ENCODE measurements around the gene TSSK1B.

TSSK1B gene

GRCh38 chr5:113397046-113397445, 37.7 kb downstream of the TSSK1B start:
- no peak for DNase-seq

GRCh38 chr5:113394658-113395057, 40.1 kb downstream of the TSSK1B start:
- DNase-seq: no peak

- no peak for DNase-seq
Measured at GRCh38 chr5:113390224-113390623, 44.6 kb downstream of the TSSK1B start.

GRCh38 chr5:113389116-113389515, 45.7 kb downstream of the TSSK1B start:
- DNase-seq: no peak

- no peak for DNase-seq
Measured at GRCh38 chr5:113387844-113388243, 46.9 kb downstream of the TSSK1B start.

DNA sequence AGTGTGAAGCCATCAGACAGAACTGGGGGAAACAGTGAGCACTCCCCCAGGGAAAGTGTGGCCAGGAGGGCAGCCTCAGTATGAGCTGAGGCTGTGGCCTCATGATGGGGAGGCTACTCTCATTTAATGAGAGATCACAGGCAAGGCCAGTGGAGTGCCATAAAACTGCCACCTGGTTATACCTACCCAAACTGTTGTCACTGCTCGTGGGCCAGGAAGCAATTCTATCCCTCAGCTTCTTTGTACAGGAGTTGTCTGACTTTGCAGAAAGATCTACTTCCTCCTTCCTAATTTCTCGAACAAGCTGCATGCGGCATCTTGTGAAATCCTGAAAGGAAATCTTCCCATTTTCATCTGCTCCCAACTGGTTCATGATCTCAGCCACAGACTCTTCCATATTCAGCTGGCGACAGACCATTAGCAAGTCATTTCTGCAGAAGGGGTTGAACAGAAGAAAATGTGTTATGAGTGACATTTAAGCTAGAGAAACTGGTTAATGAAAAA, 50.0 kb downstream of the TSSK1B start:
- no peak for DNase-seq

GRCh38 chr5:113382731-113383130, 52.1 kb downstream of the TSSK1B start:
- no peak for DNase-seq
